A549 treated with DMSO at 1 μM for 4 hours (cell line): ENCODE results near the gene MTTP. TPM values are rescaled to one million over a fixed set of nuclear protein-coding genes. Genes with fewer than 3 reads are reported as not detected.

Experiments used
- total RNA-seq: library from RNA; stranded (reverse); fragments of 200-300 nt; extraction: Qiagen RNA extraction; gene quantifications from 5 replicates; pipeline ENCODE4 v1.2.3, GENCODE V29; 2022; ENCODE audit warnings: low read depth

Gene MTTP
- total RNA-seq = 0.07 TPM in 1 of 5 replicates, not detected in the others

GRCh38 chr4:99574530-99575324, at the start of gene MTTP:
Gene MTTP (plus strand): TSS chr4:99574824. CDS start chr4:99574910, 86 bp downstream.

GRCh38 chr4:99563310-99564186, 11.1 kb upstream of the MTTP start, which contains the start of gene TRMT10A:
Gene TRMT10A (minus strand): TSS chr4:99564039. CDS start chr4:99559338, 4,701 bp downstream.

GRCh38 chr4:99657798-99658197, 83.2 kb downstream of the MTTP start, which contains the start of gene C4orf54:
Gene C4orf54 (minus strand): TSS chr4:99657828. CDS start chr4:99654648, 3,180 bp downstream.

Other genes starting within 250 kb of the MTTP start
- gene ADH1C, start 222.1 kb upstream of the MTTP start, total RNA-seq = not detected in 5 replicates
- not detected in 5 replicates for gene ADH7, start 139.5 kb upstream of the MTTP start, total RNA-seq
- not detected in 5 replicates for gene C4orf17, start 63.8 kb upstream of the MTTP start, total RNA-seq
- 4.0 to 5.7 TPM (median 5.0 TPM) in 5 replicates for gene TRMT10A, start 10.8 kb upstream of the MTTP start, total RNA-seq
- gene C4orf54, start 83.0 kb downstream of the MTTP start, total RNA-seq = not detected in 5 replicates
- not detected in 5 replicates for gene DAPP1, start 242.0 kb downstream of the MTTP start, total RNA-seq